SU-DHL-6 (cell line): ENCODE measurements around the gene DPP6.

Source experiments
- EZH2phosphoT487 ChIP-seq: fragments of 200-600 bp; sonication (generic), shearing (Covaris generic); conservative IDR thresholded peaks from 2 replicates; pipeline ENCODE4 v1.6.1; 2018; ENCODE audit warnings: mild to moderate bottlenecking, antibody characterized with exemption, low read length, moderate library complexity, mixed read lengths
- TF ChIP-seq, protein P1 (sequence below): fragments of 200-600 bp; sonication (generic); IDR thresholded peaks from one replicate; pipeline ENCODE4 v1.5.1; 2017; ENCODE audit warnings: antibody characterized with exemption, mild to moderate bottlenecking, low read length, moderate library complexity; ENCODE audit not compliant: insufficient read depth, poor library complexity, severe bottlenecking

DNA sequence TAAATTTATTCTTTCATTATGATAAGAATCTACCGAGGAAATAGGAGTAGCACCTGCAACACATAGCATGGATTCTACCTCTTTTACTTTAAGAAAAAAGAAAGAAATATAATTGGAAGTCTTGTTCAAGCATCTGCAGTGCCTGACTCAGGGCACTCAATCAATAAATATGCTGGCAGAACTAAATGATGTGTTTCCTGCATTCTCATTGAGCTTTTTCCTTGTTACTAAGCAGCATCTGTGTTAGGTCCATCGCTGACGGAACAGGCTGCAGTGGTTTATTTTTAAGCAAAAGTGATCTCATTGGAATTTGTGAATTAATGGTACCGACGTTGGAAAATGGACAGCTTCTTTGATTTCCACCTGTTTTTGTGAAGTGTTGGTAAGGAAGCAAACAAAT lies 417.5 kb downstream of the DPP6 start:
- TF ChIP-seq, protein P1, sequence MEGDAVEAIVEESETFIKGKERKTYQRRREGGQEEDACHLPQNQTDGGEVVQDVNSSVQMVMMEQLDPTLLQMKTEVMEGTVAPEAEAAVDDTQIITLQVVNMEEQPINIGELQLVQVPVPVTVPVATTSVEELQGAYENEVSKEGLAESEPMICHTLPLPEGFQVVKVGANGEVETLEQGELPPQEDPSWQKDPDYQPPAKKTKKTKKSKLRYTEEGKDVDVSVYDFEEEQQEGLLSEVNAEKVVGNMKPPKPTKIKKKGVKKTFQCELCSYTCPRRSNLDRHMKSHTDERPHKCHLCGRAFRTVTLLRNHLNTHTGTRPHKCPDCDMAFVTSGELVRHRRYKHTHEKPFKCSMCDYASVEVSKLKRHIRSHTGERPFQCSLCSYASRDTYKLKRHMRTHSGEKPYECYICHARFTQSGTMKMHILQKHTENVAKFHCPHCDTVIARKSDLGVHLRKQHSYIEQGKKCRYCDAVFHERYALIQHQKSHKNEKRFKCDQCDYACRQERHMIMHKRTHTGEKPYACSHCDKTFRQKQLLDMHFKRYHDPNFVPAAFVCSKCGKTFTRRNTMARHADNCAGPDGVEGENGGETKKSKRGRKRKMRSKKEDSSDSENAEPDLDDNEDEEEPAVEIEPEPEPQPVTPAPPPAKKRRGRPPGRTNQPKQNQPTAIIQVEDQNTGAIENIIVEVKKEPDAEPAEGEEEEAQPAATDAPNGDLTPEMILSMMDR = no peak
- TF ChIP-seq EZH2phosphoT487 = no peak
